Stimulated activated CD8-positive, alpha-beta memory T cell treated with anti-CD3 and anti-CD28 coated beads, Interleukin-15, amount 100 ng/mL, for 4 hours (primary cell): ENCODE data around the gene NTNG2.
A peak's percentile ranks its signal among the peaks of the same experiment; 100 is the strongest.

Experiments
- DNase-seq, 2 donors: peaks; one replicate each; pipeline ENCODE4 v3.0.0-alpha.2; 2020; ENCODE audit warnings: low read depth in 2 of 2

The NTNG2 gene

DNA sequence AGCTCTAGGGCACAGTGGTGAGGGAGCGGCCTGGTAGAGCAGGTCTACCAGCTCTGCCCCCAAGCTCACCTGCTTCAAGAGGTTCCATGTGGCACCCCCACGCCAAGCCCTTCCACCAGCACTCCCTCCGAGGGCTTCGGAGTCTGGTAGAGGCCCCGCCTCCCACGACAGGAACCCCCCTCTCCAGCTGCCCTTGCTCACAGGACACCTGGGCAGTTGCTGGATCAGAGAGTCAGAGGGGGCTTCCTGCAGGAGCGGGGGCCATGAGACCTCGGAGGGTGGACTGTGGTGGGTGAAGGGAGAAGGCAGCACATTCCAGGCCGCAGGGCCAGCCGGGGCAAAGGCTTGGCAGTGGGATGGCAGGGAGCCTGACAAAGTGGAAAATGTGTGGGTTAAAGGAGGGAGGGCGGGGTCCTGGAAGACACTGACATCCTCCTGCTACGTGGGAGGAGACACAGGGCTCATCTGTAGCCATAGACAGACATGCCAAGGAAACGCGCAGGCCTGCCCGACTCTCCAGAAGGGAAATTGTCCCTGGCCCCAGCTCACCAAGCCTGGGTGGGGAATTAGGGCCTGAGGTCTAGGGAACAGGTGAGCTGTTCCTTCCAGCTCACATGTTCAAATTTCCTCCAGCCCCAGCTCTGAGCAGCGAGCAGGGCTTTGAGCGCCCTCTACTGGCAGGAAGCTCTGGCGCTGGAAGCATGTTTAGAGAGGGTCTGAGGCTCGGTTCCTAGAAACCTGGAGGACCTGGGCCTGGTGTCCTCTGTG lies 74.2 kb downstream of the NTNG2 start:
- peak in 1 of 2 donors; percentile 57 for DNase-seq

DNA sequence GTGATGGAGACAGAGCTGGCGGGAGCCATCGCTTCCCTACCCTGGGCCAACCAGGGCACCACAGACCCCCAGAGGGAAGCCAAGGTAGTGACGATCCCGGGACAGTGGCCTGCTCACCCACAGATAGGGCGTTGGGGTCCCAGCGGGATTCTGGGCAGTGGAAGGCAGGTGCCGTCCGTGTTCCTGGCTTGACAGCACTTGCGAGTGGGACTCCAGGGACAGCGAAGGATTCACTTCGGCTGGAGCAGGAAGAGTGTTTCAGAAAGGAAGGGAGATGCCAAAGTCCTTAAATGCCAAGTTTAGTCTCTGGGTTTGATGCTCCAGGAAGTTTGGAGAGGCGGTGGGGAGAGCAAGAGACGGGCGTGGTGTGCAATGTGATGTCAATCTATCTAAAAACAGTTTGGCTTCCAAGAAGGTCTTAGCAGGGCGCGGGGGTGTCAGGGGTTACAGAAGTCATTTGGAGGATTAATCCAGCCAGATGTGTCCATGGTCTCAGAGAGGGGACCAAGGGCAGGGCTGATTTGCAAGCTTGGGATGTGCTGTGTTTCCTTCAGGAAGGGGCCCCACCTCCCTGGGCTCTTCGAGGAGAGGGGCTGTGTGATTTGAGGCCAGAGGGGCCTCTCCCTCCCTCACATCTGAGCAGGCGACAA lies 74.9 kb downstream of the NTNG2 start:
- DNase-seq, result no peak

DNA sequence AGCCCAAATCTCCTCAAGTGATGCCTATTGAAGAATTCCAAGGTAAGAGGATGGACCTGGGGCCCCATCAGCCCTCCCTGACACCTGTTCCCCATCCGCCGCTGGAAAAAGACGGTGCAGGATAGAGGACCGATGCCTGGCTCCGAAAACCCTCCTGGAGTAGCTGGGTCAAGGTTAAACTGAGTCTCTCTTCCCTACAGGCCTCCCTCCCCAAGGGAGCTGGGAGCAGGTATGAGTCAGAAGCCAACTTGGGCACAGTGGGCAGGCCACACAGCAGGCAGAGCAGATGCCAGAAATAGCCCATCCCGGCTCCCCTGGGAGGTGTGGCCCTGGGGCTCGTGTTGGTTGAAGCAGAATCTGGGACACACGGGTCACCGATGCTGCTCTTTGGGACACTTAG lies 75.6 kb downstream of the NTNG2 start:
- no peak for DNase-seq

DNA sequence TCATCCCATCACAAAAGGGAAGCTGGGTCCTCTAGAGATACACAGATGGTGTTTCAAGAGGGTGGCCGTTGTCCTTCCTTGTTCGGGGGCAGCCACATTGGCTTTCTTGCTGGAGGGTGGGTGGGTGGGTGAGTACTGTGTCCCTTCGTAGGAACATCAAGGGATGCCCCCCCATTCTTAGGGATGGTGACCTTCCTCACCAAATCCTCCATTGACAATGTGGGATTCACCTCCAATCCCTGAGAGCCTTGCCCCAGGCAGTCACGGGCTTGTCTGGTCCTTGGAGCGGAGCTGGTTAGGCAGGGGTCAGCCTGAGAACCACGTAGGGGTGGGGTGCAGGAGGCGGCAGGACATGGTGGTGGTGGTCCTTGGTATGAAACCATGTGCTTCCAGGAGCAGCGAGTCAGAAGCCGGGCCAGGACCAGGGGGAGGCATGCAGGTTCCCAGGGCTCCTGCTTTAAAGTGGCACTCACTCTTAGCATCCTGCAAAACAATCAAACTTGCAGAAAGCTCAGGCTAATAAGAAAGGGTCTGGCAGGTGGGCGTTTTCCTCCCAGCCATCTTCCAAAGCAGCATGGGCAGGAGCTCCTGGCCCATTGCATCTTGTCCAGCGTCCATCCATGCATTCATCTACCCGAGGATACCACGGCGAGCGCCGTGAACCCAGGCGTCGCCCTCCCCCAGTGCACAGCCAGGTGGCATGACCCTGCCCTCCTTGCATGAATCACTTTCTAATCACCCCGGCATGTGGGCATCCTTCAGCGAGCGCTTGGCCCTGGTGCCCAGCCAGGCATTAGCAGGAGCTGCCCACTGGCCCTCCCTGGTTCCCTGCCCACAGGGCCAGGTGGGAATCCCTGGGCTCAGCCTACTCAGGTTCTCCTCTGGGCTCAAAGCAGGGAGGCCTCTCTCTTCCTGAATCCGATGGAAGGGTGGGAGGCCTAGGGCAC lies 76.4 kb downstream of the NTNG2 start:
- DNase-seq, result no peak

DNA sequence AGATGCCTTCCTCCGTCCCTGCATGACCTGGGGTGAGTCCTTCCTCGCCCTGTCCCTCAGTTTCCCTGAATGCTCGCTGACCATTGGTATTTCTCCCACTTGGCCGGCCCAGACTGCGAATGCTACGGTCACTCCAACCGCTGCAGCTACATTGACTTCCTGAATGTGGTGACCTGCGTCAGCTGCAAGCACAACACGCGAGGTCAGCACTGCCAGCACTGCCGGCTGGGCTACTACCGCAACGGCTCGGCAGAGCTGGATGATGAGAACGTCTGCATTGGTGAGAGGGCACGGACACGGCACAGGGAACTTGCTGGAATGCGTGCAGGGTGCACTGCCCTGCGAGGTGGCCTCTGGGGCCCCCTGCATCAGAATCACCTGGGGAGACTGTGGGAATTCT lies 77.1 kb downstream of the NTNG2 start:
- no peak for DNase-seq

DNA sequence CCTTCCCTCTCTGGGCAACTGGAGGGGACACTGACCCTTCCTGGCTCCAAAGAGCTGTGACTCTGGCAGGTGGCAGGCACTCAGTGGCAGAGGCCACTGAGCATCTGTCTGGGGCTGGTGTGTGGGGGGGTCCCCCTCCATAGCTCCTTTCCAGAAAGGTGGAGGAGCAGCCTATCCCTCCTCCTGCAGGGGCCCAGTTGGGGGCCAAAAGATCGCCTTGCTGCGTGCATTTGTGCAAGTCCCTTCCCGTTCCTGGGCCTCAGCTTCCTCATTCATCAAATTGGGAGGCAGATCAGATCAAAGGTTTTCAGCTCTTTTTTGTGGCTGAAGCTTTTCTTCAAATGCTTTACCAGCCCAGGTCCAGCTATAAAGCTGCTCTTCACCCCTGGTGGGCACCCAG lies 77.7 kb downstream of the NTNG2 start:
- no peak for DNase-seq

DNA sequence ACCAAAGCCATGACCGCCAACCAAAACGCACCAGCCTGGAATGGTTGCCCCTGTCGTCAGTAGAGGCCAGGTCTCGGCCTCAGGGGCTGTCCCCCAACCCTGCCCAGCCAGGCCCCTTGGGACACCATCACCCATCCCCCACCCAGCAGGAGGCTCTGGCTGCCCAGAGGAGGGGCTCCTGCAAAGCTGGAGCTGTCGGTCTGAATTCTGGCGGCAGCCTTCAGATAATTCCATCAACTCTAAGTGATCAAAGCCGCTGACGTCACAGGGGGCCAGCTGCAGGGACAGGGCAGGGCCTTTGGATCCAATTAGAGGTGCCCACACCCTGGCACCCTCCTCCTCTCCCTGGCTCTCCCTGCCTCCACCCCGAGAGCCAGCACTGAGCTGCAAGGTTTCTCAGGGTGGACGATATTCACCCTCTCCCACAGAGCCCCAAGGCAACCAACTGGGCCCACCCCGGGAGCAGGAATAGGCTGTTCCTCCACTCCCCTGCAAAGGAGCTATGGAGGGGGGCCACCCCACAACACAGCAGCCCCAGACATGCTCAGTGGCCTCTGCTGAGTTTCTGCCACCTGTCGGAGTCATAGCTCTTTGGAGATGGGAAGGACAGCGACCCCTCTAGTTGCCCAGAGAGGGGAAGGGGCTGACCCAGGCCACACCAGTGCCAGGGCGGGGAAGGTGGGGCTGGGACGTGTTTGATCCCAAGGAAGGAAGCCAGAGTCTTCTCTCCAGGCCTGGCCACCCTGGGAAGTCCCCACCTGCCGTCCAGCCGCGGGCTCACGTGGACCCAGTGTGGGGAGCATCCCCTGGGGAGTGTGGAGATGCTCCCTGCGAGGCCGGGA lies 78.4 kb downstream of the NTNG2 start:
- no peak for DNase-seq

DNA sequence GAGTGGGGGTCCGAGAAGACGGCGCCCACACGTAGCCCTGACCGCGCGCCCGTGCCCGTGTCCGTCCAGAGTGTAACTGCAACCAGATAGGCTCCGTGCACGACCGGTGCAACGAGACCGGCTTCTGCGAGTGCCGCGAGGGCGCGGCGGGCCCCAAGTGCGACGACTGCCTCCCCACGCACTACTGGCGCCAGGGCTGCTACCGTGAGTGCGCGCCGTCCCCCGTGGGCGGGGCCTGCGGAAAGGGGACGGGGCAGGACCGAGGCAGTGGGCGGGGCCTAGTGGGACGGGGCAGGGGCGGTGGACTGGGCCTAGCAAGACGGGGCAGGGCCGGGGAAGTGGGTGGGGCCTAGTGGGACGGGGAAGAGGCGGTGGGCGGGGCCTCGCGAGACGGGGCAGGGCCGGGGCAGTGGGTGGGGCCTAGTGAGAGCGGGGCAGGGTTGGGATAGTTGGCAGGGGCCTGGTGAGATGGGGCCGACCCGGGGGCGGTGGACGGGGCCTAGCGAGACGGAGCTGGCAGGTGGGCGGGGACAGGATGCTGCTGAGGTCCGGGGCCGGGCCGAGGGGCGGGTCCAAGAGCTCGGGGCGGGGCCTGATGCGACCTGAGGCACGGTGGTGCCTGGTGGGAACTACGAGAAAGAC lies 79.1 kb downstream of the NTNG2 start:
- peak; percentile 98 to 99 for DNase-seq

DNA sequence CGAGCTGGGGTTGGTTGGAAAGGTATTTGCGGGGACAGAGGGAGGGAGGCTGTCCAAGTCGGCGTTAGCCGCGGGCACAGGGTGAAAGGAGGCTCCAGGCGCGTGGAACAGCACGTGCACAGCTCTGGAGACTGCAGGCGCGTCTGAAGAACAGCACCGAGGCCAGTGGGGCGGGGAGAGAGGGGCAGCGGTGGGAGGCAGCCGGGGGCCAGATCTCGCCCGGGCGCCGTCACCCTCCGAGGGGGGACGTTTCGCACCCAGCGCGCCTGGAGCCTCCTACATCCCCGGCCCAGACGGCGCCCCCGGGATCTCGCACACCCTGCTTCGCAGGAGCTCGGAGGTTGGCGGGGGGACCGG lies 79.6 kb downstream of the NTNG2 start:
- DNase-seq, result no peak

DNA sequence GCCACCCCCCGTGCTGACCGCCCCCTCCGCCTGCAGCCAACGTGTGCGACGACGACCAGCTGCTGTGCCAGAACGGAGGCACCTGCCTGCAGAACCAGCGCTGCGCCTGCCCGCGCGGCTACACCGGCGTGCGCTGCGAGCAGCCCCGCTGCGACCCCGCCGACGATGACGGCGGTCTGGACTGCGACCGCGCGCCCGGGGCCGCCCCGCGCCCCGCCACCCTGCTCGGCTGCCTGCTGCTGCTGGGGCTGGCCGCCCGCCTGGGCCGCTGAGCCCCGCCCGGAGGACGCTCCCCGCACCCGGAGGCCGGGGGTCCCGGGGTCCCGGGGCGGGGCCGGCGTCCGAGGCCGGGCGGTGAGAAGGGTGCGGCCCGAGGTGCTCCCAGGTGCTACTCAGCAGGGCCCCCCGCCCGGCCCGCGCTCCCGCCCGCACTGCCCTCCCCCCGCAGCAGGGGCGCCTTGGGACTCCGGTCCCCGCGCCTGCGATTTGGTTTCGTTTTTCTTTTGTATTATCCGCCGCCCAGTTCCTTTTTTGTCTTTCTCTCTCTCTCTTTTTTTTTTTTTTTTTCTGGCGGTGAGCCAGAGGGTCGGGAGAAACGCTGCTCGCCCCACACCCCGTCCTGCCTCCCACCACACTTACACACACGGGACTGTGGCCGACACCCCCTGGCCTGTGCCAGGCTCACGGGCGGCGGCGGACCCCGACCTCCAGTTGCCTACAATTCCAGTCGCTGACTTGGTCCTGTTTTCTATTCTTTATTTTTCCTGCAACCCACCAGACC lies 80.2 kb downstream of the NTNG2 start:
- DNase-seq, result no peak

DNA sequence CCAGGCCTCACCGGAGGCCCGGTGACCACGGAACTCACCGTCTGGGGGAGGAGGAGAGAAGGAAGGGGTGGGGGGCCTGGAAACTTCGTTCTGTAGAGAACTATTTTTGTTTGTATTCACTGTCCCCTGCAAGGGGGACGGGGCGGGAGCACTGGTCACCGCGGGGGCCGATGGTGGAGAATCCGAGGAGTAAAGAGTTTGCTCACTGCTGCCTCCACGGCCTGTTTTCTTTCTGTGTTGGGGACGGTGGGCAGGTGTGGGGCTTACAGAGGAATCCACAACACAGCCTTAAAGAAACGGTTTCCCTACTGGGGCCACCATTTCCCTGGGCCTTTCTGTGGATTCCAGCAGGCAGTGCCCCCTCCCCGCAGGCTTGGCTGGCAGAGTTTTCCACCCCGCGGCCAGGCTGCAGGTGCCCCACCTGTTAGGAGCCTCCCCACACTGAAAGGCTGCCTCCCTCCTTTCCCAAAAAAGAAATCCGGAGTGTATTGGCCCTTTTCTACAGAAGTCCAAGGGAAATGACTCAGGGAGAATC lies 80.8 kb downstream of the NTNG2 start:
- DNase-seq, result no peak

DNA sequence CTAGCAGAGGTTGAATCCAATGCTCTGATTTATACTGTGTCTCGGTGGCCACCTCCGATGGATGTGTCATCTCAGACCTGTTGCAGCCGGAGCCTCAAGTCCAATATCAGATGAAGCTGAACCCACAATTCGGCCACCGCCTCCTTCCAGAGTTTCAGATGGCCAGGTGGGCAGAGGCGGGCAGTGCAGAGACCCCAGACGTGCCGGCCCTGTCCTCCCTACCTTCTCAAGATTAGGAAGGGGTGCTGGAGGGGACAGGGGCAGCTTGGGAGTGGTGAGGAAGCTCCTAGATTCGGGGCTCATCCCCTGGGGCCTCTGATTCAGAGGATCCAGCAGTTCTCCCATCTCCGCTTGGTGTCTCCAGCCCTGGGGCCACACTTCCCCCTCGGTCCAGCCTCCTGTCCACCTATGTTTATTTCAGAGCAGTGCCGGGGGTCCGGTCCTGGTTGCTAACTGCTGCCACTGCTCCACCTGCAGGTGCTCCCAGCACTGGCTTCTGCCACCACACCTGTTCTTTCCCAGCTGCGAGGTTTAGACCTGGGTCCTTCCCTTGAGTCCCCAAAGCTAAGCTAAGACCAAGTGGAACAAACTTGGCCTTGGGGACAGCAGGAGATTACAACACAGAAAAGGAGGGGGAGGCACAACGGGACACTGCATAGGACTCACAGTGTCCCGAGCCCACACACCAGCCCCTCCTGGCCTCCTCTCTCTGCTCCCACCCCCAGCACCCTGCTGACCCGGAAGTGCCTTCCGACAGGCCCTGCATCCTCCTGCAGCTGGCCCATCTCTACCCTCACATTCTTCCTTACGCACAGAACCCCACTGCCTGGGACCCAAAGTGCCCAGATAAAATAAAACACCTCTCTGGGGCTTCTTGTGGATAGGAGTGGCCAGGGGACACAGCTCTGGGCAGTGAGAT lies 81.6 kb downstream of the NTNG2 start:
- no peak for DNase-seq

DNA sequence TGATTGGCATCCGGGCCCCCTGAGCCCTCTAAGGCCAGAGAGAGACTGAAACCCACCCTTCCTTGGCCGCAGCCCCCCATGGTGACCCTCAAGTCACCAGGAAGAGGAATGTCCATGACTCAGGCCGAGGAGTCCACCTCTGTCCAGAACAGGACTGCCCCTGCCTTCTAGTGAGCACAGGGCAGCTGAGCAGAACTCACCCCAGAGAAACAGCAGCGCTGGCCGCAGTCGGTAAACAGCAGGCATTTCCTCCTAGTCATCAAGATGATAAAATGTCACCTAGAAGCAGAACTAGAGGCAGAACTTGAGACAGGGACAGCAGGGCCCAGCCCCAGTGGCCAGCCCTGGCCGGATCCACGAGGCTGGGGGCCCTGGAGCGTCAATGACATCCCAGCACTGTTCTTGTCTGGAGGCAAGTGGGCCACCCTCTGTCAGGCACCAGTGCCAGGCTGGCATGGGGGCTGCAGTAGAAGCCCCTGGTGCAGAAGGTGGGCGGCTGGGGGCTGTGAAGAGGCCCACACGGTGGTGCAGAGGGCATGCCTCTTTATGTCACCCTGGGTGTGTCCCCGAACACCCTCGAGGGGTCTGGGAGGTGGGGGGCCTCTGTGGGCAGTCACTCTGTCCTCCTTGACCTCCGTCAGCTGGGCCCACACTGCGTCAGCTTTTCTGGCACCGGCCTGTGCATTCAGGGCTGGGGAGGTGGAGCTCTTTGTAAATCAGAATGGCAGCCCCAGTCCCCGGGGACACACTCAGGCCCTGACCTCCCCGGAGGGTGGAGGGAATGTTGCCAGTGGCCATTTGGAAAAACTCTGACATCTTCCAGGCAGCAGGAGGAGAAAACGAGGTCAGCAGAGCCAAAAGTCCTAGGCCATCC lies 83.0 kb downstream of the NTNG2 start:
- no peak for DNase-seq

DNA sequence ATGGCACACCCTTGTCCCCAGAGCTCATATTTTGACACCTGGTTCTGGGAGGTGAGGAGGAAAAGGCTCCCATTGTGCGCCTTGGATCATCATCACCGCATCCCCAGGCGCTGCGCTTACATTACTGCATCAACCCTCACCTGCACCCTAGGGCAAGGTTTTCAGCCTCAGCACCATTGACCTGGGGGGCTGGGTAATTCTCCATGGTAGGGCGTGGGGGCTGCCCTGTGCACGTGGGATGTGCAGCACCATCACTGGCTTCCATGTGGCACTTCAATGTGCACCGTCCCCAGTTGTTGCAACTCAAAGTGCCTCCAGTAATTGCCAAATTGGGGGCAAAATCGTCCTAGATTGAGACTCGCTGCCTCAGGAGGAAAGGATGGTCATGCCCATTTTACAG lies 83.6 kb downstream of the NTNG2 start:
- DNase-seq, result no peak

DNA sequence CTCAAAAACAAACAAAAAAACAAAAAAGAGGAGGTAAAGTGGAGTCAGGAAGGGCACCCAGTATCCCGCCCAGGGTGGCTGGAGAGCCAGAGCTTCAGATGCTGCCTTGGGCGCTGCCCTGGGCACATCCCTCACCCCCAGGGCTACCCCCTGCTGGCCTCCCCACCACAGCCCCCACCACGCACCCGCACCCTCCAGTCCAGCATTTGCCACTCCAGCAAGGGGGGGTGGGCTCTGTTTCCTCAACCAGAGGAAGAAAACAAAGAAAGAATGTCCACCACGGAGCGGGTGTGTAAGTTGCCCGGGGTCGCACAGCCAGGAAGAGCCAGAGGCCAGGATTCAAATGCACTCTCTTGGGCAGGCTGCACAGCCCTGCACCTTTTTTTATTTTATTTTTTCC lies 86.1 kb downstream of the NTNG2 start:
- DNase-seq, result no peak

DNA sequence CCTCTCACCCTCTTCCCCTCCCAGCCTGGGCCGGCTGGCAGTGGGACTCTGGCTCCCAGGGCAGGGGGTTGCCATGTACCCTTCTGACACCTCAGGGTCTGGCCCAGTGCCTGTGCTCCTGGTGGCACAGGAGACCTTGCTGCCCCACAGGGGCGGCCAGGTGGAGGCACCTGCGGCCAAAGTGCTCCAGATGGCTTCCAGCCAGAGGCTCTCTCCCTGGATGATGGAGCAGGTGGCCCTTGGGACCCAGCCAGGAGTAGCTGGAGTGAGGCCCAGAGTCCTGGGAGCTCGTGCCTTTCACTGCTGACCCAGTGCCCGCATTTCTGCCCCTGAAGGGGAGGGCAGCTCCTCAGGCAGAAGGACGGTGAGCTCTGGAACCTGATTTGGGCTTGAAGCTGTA lies 87.3 kb downstream of the NTNG2 start:
- no peak for DNase-seq

DNA sequence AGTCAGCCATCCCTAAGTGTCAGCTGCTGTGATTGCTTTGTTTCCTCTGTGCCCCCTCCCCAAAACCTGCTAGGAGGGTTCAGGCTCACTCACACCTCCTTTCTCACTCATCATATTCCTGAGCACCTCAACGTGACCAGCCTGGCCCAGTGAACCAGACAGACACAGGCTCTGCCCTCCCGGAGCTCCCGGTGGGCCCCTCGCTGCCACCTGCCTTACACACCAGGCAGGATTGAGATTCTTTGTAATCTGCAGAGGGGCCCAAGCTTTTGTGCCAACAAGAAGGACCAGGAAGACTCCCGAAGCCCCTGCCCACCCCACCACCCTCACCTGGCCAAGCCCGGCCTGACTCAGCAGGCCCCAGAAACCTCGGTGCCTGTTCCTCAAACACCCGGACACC lies 87.8 kb downstream of the NTNG2 start:
- no peak for DNase-seq
